ENCODE data around the gene MAGI2. TPM values are rescaled to one million over a fixed set of nuclear protein-coding genes. Genes with fewer than 3 reads are reported as not detected.

MAGI2 gene
- total and polyA plus RNA-seq, 8 donors = 6.1 to 9.2 (median 7.1) TPM

DNA sequence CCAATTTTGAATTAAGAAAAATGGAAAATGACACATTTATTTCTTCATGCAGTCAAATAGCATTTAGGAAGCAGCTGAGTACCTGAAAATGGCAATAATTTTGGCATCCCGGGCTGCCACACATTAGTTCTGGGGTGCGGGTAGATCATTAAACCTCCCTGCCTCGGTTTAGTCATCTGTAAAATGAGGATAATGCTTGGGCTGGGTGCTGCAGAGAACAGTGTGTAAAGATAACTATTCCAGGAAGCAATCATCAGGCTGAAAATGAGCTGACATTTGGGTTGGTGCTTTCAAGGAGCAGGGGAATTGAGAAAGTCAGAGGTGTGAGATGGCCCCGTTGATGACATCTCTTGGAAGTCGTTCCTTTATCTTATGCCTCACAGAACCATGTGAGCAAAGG lies 887.7 kb downstream of the MAGI2 start:
- no peak overlapping the region for H3K4me3 ChIP-seq
- no peak for ATAC-seq
- no peaks in the 10 kb centered on the region for H3K27me3 ChIP-seq
- intact Hi-C loops (cut with DNase I) = no loop called here
- DNase-seq = no peak
- no peak overlapping the region for H3K27ac ChIP-seq
- no peaks in the 10 kb centered on the region for H3K4me1 ChIP-seq
- H3K36me3 ChIP-seq = no peaks in the 10 kb centered on the region
- TF ChIP-seq, protein P1, sequence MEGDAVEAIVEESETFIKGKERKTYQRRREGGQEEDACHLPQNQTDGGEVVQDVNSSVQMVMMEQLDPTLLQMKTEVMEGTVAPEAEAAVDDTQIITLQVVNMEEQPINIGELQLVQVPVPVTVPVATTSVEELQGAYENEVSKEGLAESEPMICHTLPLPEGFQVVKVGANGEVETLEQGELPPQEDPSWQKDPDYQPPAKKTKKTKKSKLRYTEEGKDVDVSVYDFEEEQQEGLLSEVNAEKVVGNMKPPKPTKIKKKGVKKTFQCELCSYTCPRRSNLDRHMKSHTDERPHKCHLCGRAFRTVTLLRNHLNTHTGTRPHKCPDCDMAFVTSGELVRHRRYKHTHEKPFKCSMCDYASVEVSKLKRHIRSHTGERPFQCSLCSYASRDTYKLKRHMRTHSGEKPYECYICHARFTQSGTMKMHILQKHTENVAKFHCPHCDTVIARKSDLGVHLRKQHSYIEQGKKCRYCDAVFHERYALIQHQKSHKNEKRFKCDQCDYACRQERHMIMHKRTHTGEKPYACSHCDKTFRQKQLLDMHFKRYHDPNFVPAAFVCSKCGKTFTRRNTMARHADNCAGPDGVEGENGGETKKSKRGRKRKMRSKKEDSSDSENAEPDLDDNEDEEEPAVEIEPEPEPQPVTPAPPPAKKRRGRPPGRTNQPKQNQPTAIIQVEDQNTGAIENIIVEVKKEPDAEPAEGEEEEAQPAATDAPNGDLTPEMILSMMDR (IDR thresholded peaks at IDR 0.05) = no peak
- H3K9me3 ChIP-seq = no peaks in the 10 kb centered on the region

DNA sequence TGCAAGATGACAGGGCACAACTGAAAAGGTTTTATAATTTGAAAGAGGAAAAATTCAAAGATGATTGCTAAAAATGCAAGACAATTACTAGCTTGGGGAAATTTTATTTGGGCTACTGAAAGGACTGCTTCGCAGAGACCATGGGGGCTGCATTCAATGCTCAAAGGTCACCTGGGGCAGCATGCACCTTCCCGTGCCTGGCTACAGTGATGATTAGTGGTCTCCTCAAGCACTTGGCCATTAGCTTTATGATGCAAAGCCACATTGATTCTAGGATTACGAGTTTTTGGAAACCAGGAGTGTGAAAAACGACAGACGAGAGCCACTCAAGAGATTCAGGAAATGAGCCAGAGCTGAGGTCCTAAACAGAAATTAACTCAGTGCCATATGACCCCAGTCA lies 890.3 kb downstream of the MAGI2 start:
- H3K9me3 ChIP-seq = no peaks in the 10 kb centered on the region
- intact Hi-C loops (cut with DNase I) = no loop called here
- no peak overlapping the region for H3K4me3 ChIP-seq
- no peak for DNase-seq
- no peaks in the 10 kb centered on the region for H3K4me1 ChIP-seq
- H3K27ac ChIP-seq = no peak overlapping the region
- TF ChIP-seq, protein P1 (IDR thresholded peaks at IDR 0.05) = no peak
- no peaks in the 10 kb centered on the region for H3K27me3 ChIP-seq
- H3K36me3 ChIP-seq = no peaks in the 10 kb centered on the region
- no peak for ATAC-seq

DNA sequence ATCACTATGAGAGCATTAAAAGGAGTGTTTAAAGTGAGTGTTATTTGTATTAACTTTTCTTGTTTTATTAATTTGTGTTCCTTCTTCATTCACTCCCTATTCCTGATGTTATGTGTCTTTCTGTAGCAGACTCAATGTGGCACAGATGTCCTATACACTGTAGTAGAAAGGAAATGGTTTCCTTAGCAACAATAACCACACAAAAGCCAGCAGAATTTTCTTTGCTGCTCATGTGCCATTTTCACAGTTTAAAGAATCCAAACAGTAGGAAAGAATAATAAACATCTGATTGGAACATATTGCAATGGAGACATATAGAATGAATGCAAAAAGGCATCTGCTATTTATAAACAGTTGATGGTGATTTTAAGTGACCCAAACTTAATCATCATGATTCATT lies 891.3 kb downstream of the MAGI2 start:
- Histone ChIP-seq H3K9me3 (no peaks in the 10 kb centered on the region), H3K4me3 (no peak overlapping the region), H3K27ac (no peak overlapping the region), H3K36me3 (no peaks in the 10 kb centered on the region), H3K27me3 (no peaks in the 10 kb centered on the region), H3K4me1 (no peaks in the 10 kb centered on the region)
- no peak for DNase-seq
- TF ChIP-seq, protein P1 (IDR thresholded peaks at IDR 0.05) = no peak
- no peak for ATAC-seq
- intact Hi-C loops (cut with DNase I) = no loop called here

DNA sequence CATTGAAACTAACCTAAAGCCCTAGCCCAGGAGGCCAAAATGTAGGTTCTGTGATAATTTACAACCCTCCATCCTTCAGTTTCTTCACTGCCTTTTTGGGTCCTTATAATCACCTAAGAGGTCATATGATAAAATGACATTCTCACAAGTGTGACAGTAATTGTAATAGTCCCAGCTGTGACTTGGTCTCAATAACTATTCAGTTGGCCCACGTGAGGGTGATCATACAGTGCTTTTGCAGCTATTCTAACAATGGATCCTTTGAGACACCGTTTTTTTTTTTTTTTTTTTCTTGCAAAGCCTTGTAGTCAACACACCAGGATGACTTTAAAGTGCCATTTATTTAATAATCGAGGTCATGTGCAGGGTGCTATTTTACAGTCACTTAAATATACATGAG lies 894.9 kb downstream of the MAGI2 start:
- Histone ChIP-seq H3K36me3 (no peaks in the 10 kb centered on the region), H3K9me3 (no peaks in the 10 kb centered on the region), H3K4me3 (no peak overlapping the region), H3K27ac (no peak overlapping the region), H3K27me3 (no peaks in the 10 kb centered on the region), H3K4me1 (no peaks in the 10 kb centered on the region)
- intact Hi-C loops (cut with DNase I) = no loop called here
- TF ChIP-seq, protein P1 (IDR thresholded peaks at IDR 0.05) = no peak
- DNase-seq (no peak), ATAC-seq (no peak)

DNA sequence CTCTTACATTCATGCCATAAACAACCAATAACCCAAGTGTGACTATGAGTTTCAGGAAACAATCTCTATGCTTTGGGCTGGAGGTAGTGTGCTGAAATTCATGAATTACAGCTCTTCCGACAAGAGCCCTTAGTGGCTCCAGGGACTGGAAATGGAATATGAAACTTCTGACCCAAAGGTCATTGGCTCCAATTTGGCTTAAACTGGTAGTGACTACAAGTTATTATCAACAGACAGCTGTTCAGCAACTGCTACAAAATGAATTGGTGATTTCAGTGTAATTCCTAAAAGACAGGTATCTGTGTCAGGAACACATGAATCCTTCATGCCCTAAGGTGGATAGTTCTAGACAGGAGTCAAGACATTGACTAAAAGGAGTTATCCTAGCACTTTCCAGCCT lies 909.5 kb downstream of the MAGI2 start:
- Histone ChIP-seq H3K27me3 (no peaks in the 10 kb centered on the region), H3K4me3 (no peak overlapping the region), H3K9me3 (no peaks in the 10 kb centered on the region), H3K4me1 (no peaks in the 10 kb centered on the region), H3K27ac (no peak overlapping the region), H3K36me3 (no peaks in the 10 kb centered on the region)
- TF ChIP-seq, protein P1 (IDR thresholded peaks at IDR 0.05) = no peak
- no peak for ATAC-seq
- intact Hi-C loops (cut with DNase I) = no loop called here
- DNase-seq = no peak

All from left lung (tissue), 10 donors.